ENCODE results near the gene CLEC16A. TPM values are rescaled to one million over a fixed set of nuclear protein-coding genes. Genes with fewer than 3 reads are reported as not detected.
A peak's percentile ranks its signal among the peaks of the same experiment; 100 is the strongest.

CLEC16A gene
- total RNA-seq, 1 donor from 2014 or later = 58.1 TPM

DNA sequence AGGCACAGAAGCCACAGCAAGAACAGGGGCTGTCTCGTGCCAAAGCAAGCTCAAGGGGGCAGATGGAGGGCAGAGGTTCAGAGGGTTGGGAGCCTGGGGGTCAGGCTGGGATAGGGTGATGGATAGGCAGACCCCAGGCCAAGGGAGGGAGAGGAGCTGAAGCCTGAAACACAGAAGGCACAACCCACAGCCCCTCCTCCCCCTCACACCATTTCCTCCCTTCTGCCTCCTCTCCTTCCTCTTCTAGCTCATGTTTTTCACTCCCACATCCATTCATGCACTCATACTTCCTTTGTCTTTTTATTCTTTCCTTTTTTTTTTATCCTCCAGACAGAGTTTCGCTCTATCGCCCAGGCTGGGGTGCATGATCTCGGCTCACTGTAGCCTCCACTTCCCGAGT lies 250.5 kb downstream of the CLEC16A start:
- no peak for TF ChIP-seq CTCF (IDR thresholded peaks at IDR 0.05; ENCODE audit: unreplicated experiment)
- Mint-ChIP-seq H3K36me3 (ENCODE audit: low read depth, unreplicated experiment) (no peaks in the 10 kb centered on the region), H3K4me1 (ENCODE audit: unreplicated experiment) (peaks cover 19% of the 10 kb centered on the region), H3K9me3 (ENCODE audit: unreplicated experiment) (no peaks in the 10 kb centered on the region), H3K4me3 (ENCODE audit: unreplicated experiment) (no peak overlapping the region), H3K27ac (ENCODE audit: unreplicated experiment) (peak overlapping the region; percentile 12), H3K27me3 (ENCODE audit: unreplicated experiment) (peaks cover 8% of the 10 kb centered on the region)
- DNase-seq (ENCODE audit: low spot score) = no peak

- Mint-ChIP-seq H3K4me3 (ENCODE audit: unreplicated experiment) (no peak overlapping the region), H3K36me3 (ENCODE audit: low read depth, unreplicated experiment) (no peaks in the 10 kb centered on the region), H3K4me1 (ENCODE audit: unreplicated experiment) (peaks cover 23% of the 10 kb centered on the region), H3K9me3 (ENCODE audit: unreplicated experiment) (no peaks in the 10 kb centered on the region), H3K27ac (ENCODE audit: unreplicated experiment) (no peak overlapping the region), H3K27me3 (ENCODE audit: unreplicated experiment) (peaks cover 7% of the 10 kb centered on the region)
- DNase-seq (ENCODE audit: low spot score) = no peak
- TF ChIP-seq CTCF (IDR thresholded peaks at IDR 0.05; ENCODE audit: unreplicated experiment) = no peak
Measured at GRCh38 chr16:11196286-11196828, 252.0 kb downstream of the CLEC16A start.

DNA sequence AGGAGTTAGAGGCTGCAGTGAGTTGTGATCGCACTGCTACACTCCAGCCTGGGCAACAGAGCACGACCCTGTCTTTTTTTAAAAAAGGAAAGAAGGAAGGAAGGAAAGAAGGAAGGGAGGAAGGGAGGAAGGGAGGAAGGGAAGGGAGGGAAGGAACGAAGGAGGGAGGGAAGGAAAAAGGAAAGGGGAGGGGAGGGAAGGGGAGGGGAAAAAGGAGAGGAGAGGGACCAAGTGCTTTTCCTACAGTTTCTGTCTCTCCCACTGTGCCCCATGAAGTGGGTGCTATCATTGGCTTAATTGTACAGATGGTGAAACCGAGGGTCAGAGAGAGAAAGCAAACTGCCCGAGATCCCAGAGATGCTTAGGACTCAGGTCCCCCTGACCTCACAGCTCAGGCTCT lies 254.0 kb downstream of the CLEC16A start:
- peaks cover 9% of the 10 kb centered on the region for H3K27me3 Mint-ChIP-seq (ENCODE audit: unreplicated experiment)
- H3K4me3 Mint-ChIP-seq (ENCODE audit: unreplicated experiment) = no peak overlapping the region
- H3K9me3 Mint-ChIP-seq (ENCODE audit: unreplicated experiment) = no peaks in the 10 kb centered on the region
- no peak for DNase-seq (ENCODE audit: low spot score)
- H3K36me3 Mint-ChIP-seq (ENCODE audit: low read depth, unreplicated experiment) = no peaks in the 10 kb centered on the region
- no peak for TF ChIP-seq CTCF (IDR thresholded peaks at IDR 0.05; ENCODE audit: unreplicated experiment)
- H3K4me1 Mint-ChIP-seq (ENCODE audit: unreplicated experiment) = peaks cover 26% of the 10 kb centered on the region
- H3K27ac Mint-ChIP-seq (ENCODE audit: unreplicated experiment) = no peak overlapping the region

GRCh38 chr16:11198828-11199227 lies 254.5 kb downstream of the CLEC16A start:
- H3K27me3 Mint-ChIP-seq (ENCODE audit: unreplicated experiment) = peaks cover 9% of the 10 kb centered on the region
- H3K4me3 Mint-ChIP-seq (ENCODE audit: unreplicated experiment) = no peak overlapping the region
- no peak for TF ChIP-seq CTCF (IDR thresholded peaks at IDR 0.05; ENCODE audit: unreplicated experiment)
- peaks cover 23% of the 10 kb centered on the region for H3K4me1 Mint-ChIP-seq (ENCODE audit: unreplicated experiment)
- no peaks in the 10 kb centered on the region for H3K36me3 Mint-ChIP-seq (ENCODE audit: low read depth, unreplicated experiment)
- DNase-seq (ENCODE audit: low spot score) = no peak
- no peaks in the 10 kb centered on the region for H3K9me3 Mint-ChIP-seq (ENCODE audit: unreplicated experiment)
- H3K27ac Mint-ChIP-seq (ENCODE audit: unreplicated experiment) = no peak overlapping the region

GRCh38 chr16:11200592-11200991 lies 256.2 kb downstream of the CLEC16A start:
- no peak overlapping the region for H3K27ac Mint-ChIP-seq (ENCODE audit: unreplicated experiment)
- TF ChIP-seq CTCF (IDR thresholded peaks at IDR 0.05; ENCODE audit: unreplicated experiment) = no peak
- H3K4me3 Mint-ChIP-seq (ENCODE audit: unreplicated experiment) = no peak overlapping the region
- H3K9me3 Mint-ChIP-seq (ENCODE audit: unreplicated experiment) = no peaks in the 10 kb centered on the region
- DNase-seq (ENCODE audit: low spot score) = no peak
- peaks cover 15% of the 10 kb centered on the region for H3K4me1 Mint-ChIP-seq (ENCODE audit: unreplicated experiment)
- peaks cover 11% of the 10 kb centered on the region for H3K27me3 Mint-ChIP-seq (ENCODE audit: unreplicated experiment)
- no peaks in the 10 kb centered on the region for H3K36me3 Mint-ChIP-seq (ENCODE audit: low read depth, unreplicated experiment)
